GM18520 (cell line): ENCODE data around the gene GABRG3.

Source experiments
- ATAC-seq: cut with Tn5 transposase; IDR thresholded peaks from one replicate; pipeline ENCODE4 v1.9.1; 2021; ENCODE audit not compliant: unreplicated experiment

GABRG3 gene

DNA sequence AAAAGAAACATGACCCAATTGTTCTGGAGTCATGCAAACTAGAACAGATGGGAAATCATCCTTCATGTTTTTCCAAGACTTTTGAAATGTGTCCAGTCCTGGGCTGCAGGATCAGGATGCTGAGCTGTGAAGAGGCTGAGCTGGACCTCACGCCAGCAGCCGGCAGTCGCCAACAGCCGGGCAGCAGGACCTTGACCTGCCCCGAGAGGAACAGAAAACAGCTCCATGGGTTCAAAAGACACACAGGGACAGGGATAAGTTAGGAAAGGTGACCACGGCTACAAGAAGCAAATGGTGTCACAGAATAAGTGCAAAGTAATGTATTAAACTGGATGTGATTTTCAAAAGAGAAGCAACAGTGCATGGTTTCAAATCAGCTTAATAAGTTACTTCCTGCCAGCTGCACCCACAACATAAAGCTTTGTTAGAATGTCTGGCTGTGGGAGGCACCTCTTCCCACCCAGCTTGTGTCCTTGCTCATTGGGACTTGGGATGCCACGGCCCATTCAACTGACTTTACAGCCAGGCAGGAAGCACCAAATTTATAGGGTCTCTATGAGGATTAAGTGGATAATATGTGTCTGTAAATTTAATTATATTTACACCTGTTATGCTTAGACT lies 266.4 kb downstream of the GABRG3 start:
- ATAC-seq, result no peak

DNA sequence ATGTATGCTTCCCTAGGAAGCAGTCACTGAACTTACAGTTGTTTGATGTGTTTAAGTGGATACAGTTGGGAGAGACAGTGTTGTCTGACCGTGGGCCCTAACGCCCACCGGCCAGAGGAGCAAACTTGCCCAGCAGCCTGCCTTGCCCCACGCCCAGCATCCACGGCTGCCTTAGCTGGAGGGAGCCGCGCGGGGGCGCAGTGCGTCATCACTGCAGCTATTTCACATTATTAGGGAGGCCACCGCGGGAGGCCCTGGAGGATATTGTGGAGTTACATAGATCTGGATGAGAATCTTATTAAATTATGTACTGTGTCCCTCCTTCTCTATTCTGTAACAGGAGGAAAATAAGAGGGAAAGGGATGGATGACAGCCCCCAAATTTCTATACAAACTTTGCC lies 267.2 kb downstream of the GABRG3 start:
- no peak for ATAC-seq

DNA sequence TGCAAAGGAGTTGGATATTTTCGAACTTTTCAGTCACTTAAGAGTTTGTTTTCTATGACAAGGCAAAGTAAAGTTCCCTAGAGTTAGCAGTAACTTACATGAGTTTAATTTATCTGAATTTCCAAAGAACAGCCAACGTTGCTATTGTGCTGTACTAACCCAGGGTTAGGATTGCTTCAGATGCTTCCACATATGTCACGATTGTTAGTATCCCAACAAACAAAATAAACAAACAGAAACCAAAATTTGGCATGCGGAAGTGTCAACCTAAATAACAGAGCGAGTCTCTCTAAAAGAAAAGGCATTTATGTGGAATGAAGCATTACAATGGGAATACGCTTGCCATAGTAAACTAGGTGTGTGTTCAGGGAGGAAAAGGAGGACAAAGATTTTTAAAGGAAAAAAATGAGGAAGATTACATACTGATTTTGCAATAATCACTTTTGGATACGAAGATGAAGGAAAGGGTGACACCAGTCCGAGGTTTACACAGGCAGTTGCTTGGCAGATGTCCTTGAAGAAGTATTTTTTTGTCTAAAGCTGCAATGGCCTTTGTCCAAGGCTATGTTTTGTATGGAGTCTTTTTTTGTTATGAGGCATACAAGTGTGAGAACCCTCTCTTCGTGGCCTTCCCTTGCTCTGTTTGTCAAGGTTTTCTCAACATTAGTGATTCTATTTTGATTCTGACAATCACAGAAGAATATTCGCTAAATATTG lies 267.9 kb downstream of the GABRG3 start:
- ATAC-seq, result no peak

DNA sequence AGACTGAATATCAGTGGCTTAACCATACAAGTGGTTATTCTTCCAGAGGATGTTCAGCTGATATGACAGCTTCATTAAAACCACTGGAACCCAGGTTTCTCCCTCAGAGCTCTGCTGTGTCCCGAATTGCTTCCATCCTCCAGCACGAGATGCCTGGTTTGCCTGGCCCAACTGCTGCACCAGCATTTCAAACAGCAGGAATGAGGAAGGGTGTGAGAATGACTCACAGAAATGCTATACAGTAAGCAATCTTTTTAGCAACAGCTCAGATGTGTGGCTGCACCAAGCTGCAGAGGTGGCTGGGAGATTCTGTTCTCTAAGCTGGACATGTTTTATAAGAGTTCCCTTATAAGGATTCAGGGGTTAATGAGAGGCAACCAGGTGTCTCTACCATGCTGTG lies 271.0 kb downstream of the GABRG3 start:
- ATAC-seq, result no peak

DNA sequence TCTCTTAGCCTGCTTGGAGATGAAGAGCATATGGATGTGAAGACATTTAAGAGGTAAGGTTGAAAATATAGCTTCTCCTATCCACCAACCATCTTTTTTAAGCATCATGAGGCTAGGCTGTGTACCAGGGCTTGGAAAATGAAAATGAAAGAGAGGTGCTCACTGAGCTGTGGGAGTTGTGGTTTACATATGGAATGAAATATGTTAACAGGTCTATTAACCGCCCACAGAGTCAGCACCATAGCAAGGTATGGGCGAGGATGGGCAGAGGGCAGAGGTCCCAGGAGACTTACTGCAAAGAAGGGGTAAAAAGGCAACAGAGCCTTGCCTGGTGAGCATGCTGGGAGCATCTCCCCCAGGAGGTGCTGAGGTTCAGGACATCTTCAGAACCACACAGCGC lies 273.1 kb downstream of the GABRG3 start:
- ATAC-seq, result no peak

DNA sequence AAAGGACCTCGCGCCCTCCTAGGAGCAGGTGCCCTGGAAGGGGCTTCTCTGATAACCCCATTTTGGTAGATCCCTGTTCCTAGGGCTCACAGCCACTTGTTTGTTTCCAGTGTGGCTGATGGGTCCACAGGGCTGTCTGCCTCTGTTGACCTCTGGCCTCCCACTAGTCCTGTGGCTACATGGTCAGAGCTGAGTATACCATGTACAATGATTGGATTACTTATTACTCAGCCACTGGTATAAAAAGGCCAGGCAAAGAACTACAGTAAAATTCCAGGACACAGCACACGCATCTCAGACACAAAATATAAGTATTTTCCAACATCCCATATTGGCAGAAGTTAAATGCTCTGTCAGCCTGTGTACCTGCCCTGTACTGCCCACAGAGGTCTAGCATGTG lies 277.3 kb downstream of the GABRG3 start:
- ATAC-seq, result no peak

DNA sequence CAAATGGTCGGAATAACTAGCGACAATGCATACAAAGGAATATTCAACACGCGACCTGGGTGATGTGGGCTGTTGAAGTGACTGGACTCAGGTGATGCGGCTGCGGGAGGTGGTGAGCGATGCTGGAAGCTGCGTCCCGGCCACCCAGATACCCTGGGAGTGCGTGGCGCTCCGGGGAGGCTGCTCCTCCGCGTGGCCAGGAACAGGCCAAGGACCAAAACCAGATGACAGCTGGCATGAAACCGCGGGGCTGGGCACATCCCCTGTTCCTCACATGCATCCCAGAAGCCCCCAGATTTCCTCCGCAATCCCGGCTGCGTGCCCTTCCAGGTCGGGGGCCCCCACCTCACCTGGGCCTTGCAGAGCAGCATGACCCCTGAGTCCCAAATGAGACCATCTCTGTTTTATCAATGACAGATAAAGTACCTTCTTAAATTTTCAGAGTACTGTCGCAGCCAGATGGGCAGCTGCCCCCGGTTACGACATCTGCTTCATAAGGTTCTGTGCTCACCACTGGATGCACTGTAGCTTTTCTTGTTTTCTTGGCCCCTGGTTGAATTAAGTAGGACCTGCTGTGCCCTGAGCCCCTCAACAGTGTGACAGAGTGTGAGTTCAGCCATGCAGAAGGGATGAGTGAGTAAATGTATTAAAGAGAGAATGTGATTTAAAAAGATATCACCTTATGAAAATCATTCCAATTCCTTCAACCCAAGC lies 278.2 kb downstream of the GABRG3 start:
- no peak for ATAC-seq

DNA sequence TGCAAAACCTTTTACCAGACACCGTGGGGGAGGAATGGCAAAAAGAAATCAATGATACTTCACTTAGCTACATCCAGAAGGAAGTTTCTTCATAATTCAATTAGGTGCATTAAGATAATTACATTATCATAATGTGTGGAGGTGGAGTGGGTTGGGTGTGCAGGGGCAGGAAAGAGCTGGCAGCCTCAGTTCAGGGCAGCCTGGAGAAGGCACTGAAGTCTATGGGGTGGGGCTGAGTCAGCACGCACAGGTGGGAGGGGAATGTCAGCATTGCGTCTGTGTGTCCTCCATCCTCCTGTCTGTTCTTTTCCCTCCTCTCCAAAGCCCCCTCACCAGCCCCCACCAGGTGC lies 278.8 kb downstream of the GABRG3 start:
- no peak for ATAC-seq

DNA sequence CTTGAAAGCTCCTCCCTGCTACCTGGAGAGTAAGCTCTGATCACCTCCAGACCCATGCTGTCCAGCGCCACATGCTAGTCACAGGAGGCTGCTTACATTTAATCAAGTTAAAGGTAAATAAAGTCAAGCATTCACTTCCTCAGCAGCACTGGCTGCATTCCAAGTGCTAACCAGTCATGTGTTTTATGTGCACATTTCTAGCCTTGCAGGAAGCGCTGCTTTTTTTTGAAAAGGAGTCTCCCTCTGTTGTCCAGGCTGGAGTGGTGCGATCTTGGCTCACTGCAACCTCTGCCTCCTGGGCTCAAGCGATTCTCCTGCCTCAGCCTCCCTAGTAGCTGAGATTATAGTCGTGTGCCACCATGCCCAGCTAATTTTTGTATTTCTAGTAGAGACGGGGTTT lies 279.2 kb downstream of the GABRG3 start:
- ATAC-seq, result no peak

DNA sequence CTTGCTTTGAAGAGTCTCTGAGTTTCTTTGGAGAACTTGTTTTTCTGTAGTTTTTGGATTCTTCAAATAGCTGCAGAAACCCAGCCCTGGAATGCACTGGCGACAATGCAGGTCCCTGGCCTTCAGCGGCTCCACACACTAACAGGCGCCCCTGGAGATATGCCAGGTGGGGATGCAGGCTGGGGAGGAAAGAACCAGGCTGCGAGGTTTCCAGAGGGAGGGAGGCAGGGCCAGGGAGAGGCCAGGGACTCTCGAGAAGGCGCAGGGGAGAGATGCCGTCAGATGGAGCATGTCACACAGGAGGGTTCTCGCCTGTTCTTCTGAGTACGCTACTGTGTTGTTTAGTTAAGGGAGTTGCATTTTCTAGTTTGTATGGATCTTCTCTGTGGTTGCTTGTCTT lies 283.1 kb downstream of the GABRG3 start:
- no peak for ATAC-seq

DNA sequence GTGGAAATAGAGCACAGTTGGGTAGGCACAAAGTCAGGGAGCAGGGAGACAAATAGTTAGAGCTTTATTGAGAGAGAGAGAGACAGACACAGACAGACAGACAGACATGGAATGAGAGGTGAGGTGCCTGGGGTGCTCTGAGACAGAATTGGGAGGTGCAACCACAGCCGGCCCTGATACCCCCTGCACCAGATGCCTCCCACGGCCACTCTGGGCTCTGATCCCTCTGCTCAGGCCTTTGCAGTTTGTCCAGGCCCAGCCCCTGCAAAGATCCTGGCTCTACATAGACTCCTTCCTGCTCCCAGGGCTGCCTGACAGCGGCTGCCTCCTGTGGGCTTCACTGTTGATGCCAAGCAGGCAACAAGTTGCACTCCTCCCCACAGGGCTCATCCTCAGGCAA lies 283.8 kb downstream of the GABRG3 start:
- ATAC-seq, result no peak

DNA sequence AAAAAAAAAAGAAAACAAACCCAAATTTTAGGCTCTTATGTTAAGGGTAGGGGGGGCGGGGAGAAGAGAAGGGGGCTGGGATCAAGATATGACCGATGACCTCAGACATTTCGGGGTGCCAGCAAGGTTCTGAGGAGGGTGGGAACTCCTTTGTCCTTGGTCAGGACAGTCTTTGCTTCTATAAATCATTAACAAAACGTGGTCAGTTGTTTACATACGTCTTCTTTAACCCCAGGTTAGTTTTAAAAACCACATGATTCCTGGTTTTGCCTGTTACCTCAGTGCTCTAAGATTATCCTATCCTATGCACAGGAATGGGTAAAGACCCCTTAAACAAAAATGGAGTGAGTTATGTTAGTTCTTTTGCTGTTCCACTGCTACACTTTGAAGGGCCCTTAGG lies 285.5 kb downstream of the GABRG3 start:
- no peak for ATAC-seq

DNA sequence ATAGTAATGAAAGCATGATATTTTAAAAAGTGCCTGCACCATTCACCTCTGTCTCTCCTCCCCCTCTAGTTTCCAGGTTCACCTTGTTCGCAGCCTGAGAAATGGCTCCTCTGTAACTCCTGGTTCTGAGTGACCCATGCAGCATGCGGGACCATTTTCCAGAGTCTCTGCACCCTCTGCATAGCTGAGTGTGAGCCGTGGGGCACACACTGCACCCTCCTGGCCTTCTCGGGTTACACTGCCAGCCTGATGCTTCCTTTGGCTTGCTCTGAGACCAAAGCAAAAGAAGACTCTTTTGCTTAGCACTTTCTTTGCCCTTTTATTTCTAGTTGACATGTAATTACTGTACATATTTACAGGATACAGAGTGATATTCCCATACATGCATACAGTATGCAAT lies 287.3 kb downstream of the GABRG3 start:
- no peak for ATAC-seq

DNA sequence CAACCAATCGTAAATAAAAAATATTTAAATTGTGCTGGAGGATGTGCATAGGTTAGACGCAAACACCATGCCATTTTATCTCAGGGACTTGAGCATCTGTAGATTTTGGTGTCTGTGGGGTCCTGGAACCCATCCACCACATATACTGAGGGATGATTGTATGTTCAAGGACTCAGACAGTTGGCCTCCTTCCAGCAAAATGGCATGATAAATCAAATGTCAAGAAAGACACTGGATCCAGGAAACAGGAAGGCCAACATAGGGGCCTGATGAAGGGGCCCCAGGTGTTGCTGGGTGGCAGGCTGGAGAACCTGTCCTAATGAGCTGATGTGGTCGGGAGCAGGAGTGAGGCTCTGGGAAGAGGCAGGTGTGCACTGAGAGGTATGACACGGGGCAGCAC lies 289.5 kb downstream of the GABRG3 start:
- no peak for ATAC-seq

DNA sequence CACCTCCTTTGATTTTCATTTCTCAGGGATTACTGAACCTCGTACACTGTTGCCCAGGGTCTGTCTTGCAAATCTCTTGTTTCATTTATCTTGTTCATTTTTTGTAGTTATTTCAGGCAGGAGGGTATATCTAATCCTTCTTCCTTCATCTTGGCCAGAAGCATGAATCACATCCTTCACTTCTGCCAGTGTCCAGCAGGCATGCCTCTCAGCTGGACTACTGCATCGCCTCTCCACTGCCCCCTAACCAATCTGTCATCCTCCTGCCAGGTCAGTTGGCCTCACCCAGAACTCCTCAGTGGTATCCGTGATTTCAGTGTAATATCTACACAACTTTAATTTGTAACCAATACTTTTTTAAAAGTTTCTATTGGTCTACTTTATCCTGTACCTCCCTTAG lies 297.9 kb downstream of the GABRG3 start:
- ATAC-seq, result no peak

DNA sequence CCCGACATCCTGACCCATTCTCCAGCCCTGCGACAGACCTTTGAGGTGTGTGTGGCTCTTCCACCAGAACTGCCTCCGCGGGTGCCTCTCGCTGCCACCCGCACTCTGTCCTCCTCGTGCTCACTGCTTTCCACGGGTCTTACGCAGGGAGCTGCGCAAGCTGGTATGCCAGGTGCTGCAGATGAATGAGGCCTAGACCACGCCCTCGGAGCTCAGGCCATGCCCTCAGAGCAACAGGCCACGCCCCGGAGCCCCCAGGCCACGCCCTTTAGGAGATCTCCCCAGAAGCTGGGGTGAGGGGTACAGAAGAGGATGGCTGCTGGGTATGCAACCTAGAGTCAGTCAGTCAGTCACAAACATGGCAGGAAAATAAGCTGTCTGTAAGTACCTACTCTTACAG lies 300.3 kb downstream of the GABRG3 start:
- ATAC-seq, result no peak

DNA sequence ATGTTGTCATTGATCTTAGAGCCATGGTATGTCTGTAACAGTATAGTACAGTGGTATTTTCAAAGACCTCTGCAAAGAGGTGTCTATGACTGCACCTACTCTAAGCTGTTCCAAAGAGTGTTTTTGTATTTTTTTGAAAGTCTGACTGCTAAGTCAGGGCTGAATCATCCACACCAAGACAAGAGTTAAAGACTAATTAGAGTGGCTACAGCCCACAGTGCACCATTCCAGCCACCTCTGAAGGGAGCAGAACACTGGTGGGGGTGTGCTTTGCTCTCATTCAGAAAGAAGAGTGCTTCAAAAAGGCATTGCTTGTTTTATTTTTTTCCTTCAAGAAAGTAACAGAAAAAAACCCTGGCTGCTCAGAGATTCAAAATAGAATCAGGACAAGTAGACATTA lies 301.4 kb downstream of the GABRG3 start:
- no peak for ATAC-seq

DNA sequence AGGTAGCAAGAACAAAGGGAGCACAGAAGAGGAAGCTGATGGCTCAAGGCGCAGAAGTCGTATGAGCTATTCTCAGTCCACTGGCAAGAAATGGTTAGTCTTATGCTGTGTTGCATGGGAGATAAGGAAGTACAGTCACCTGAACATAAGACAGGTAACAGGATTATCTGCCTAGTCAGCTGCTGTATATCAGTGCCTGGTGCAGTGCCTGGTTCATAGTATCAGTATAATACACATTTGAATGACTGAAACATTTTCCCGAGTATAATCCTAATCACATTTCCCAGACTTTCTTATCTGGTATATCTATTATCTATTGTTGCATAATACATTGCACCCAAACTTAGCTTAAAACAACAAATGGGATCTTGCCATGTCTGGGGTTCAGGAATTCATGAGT lies 302.5 kb downstream of the GABRG3 start:
- no peak for ATAC-seq

DNA sequence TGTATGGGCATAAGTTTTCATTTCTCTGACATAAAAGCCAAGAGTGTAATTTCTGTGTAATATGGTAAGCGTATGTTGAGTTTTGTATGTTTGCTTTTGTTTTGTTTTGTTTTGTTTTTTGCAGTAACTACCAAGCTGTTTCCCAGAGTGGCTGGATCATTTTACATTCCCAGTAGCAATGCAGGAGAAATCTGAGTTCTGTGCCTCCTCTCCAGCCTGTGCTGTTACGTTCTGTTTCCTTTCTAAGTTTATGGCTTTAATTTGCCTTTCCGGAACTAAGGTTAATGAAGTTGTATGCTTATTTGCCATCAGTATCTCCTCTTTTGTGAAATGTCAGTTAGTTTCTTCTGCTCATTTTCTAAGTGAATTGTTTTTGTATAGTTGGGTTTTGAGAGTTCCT lies 307.8 kb downstream of the GABRG3 start:
- ATAC-seq, result no peak

DNA sequence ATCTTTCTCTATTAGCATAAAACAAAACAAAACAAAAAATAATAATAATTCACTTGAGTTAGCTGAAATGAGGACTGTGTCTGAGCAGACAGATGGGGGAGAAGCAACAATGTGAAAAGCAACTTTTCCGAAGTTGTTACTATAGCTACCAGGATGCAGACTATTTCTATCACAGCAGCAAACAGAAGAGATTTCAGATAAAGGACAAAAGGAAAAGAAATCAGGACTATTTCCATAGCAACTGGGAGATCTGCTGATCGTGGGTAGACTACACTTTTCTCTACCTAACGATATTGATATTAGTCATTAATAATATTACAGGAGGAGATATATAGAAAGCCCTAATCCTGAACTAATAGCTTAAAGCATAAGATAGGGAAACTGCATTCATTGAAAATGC lies 321.7 kb downstream of the GABRG3 start:
- no peak for ATAC-seq

DNA sequence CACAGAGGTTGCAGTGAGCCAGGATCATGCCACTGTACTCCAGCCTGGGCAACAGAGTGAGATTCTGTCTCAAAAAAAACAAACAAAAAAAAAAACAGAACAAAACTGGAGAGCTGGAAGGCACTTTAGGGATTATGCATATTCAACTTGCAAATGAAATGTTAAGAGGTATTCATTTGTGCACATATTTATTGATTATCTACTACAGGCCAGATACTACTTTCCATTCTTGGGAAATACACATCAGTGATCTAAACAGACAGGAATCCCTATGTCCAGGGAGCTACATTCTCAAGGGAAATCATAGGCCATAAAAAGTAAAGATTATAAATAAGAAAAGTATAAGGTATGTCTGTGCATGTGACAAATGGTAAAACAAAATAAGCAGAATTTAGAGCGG lies 322.6 kb downstream of the GABRG3 start:
- ATAC-seq, result no peak

DNA sequence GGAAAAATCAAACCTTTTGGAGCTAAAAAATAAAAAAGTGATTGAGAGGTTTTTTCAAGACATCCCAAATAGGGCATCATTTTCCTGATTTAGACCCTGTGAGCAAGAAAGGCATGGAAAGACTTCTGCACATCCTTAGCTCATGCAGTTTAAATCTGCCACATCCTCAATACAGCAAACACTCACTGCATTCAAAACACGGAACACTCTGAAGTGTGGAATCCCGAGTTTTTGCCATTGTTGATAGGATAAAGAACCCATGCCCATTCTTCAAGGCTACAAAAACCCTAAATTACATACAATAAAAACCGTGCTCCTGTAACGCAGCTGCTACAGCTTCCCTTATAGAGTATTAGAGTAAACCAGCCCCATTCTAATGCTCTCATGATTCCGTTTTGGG lies 346.8 kb downstream of the GABRG3 start:
- no peak for ATAC-seq

DNA sequence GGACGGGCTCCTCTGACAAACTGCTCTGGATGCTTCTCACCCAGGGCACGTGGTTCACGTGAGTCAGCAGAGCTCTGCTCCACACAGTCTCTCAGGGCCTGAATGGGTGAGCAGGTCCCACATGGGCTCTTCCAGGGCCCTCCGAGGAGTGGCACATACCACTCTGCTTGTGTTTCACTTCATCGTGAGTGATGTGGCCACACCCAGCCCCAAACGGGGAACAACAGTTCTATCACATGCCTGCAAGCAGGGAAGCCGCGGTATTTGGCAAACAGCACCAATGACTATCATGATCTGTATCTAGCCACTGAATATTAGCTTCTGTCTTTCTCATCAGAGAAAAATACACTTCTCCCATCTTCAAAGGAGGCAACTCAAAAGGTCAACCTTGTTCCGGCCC lies 352.8 kb downstream of the GABRG3 start:
- no peak for ATAC-seq
